HUES48 (cell line): ENCODE results near the gene LENG1.
"Not testable (repeated sequence)": the region's sequence is repeated elsewhere in the genome, so short reads cannot be mapped to it uniquely, and the experiment has no call there.

Experiments
- H3K27ac ChIP-seq: one replicate; pipeline ENCODE4 v1.7.0; 2013; ENCODE audit warnings: low read depth, low read length, inconsistent platforms
- H3K27me3 ChIP-seq: 2 replicates; pipeline ENCODE4 v1.6.1; 2013; ENCODE audit warnings: mild to moderate bottlenecking, low read length; ENCODE audit not compliant: control insufficient read depth, insufficient read depth
- H3K36me3 ChIP-seq: 2 replicates; pipeline ENCODE4 v1.6.1; 2013; ENCODE audit warnings: low read length; ENCODE audit not compliant: control insufficient read depth, insufficient read depth
- H3K4me1 ChIP-seq: 2 replicates; pipeline ENCODE4 v1.6.1; 2013; ENCODE audit warnings: mild to moderate bottlenecking, low read length; ENCODE audit not compliant: control insufficient read depth, insufficient read depth
- H3K4me3 ChIP-seq: 2 replicates; pipeline ENCODE4 v1.5.1; 2013; ENCODE audit warnings: mild to moderate bottlenecking, low read depth, low read length
- H3K9ac ChIP-seq: 2 replicates; pipeline ENCODE4 v1.6.1; 2013; ENCODE audit warnings: mild to moderate bottlenecking, low read depth, low read length, moderate library complexity
- H3K9me3 ChIP-seq: 2 replicates; pipeline ENCODE4 v1.6.1; 2013; ENCODE audit warnings: low read length; ENCODE audit not compliant: control insufficient read depth, insufficient read depth

Gene LENG1

GRCh38 chr19:54159352-54160181 is at the start of gene LENG1:
Gene LENG1 (minus strand): TSS chr19:54159721. CDS start chr19:54159695, 26 bp downstream.
- Histone ChIP-seq H3K4me1 (peaks cover 14% of the 10 kb centered on the region; the same call in 1 of the 2 replicates), H3K9me3 (no peaks in the 10 kb centered on the region), H3K27ac (peak within 1 kb of the TSS; percentile 93), H3K27me3 (peaks cover 6% of the 10 kb centered on the region), H3K36me3 (peaks cover 31% of the 10 kb centered on the region), H3K9ac (peak within 1 kb of the TSS; percentile 82), H3K4me3 (peak within 1 kb of the TSS; percentile 86)

GRCh38 chr19:54208784-54209057 is 49.2 kb upstream of the LENG1 start:
- Histone ChIP-seq H3K27ac (peak overlapping the region; percentile 72), H3K4me1 (peaks cover 13% of the 10 kb centered on the region; the same call in 1 of the 2 replicates), H3K4me3 (no peak overlapping the region), H3K9me3 (no peaks in the 10 kb centered on the region), H3K36me3 (peaks cover 49% of the 10 kb centered on the region), H3K9ac (no peak overlapping the region), H3K27me3 (no peaks in the 10 kb centered on the region)

- peak overlapping the region; percentile 72 for H3K27ac ChIP-seq
- H3K4me1 ChIP-seq: peaks cover 16% of the 10 kb centered on the region
- no peaks in the 10 kb centered on the region for H3K27me3 ChIP-seq
- H3K9ac ChIP-seq: peak overlapping the region; percentile 0; the same call in 1 of the 2 replicates
- H3K9me3 ChIP-seq: no peaks in the 10 kb centered on the region
- no peak overlapping the region for H3K4me3 ChIP-seq
- H3K36me3 ChIP-seq: peaks cover 55% of the 10 kb centered on the region
These were observed 48.7 kb upstream of the LENG1 start for GRCh38 chr19:54207983-54208783.

GRCh38 chr19:54207676-54207982 is 48.1 kb upstream of the LENG1 start:
- H3K4me3 ChIP-seq: no peak overlapping the region
- H3K27ac ChIP-seq: peak overlapping the region; percentile 72
- no peaks in the 10 kb centered on the region for H3K9me3 ChIP-seq
- peaks cover 22% of the 10 kb centered on the region for H3K4me1 ChIP-seq
- H3K27me3 ChIP-seq: no peaks in the 10 kb centered on the region
- H3K9ac ChIP-seq: peak overlapping the region; percentile 0; the same call in 1 of the 2 replicates
- H3K36me3 ChIP-seq: peaks cover 60% of the 10 kb centered on the region

GRCh38 chr19:54207193-54207592 is 47.7 kb upstream of the LENG1 start:
- H3K9ac ChIP-seq, H3K4me3 ChIP-seq, H3K27ac ChIP-seq, H3K27me3 ChIP-seq, H3K9me3 ChIP-seq: not testable (repeated sequence)
- H3K36me3 ChIP-seq: peaks cover 65% of the 10 kb centered on the region
- H3K4me1 ChIP-seq: peaks cover 26% of the 10 kb centered on the region

GRCh38 chr19:54206831-54207177 is 47.3 kb upstream of the LENG1 start:
- Histone ChIP-seq H3K4me3 (no peak overlapping the region), H3K27me3 (no peaks in the 10 kb centered on the region), H3K9ac (no peak overlapping the region), H3K36me3 (peaks cover 69% of the 10 kb centered on the region), H3K27ac (peak overlapping the region; percentile 16), H3K9me3 (no peaks in the 10 kb centered on the region), H3K4me1 (peaks cover 28% of the 10 kb centered on the region)

GRCh38 chr19:54206030-54206830 is 46.7 kb upstream of the LENG1 start:
- H3K36me3 ChIP-seq: peaks cover 74% of the 10 kb centered on the region
- no peaks in the 10 kb centered on the region for H3K9me3 ChIP-seq
- peak overlapping the region; percentile 16 for H3K27ac ChIP-seq
- H3K4me3 ChIP-seq: no peak overlapping the region
- H3K27me3 ChIP-seq: no peaks in the 10 kb centered on the region
- no peak overlapping the region for H3K9ac ChIP-seq
- H3K4me1 ChIP-seq: peaks cover 28% of the 10 kb centered on the region

- Histone ChIP-seq H3K27ac (peak overlapping the region; percentile 39), H3K9me3 (no peaks in the 10 kb centered on the region), H3K9ac (peak overlapping the region; percentile 30), H3K4me1 (peaks cover 28% of the 10 kb centered on the region), H3K4me3 (no peak overlapping the region; the same call in 1 of the 2 replicates), H3K36me3 (peaks cover 73% of the 10 kb centered on the region), H3K27me3 (no peaks in the 10 kb centered on the region)
These were observed 45.4 kb upstream of the LENG1 start for GRCh38 chr19:54204767-54205468.

GRCh38 chr19:54203151-54203611 is 43.7 kb upstream of the LENG1 start:
- Histone ChIP-seq H3K4me3 (peak overlapping the region; percentile 89), H3K27me3 (no peaks in the 10 kb centered on the region), H3K27ac (peak overlapping the region; percentile 54), H3K36me3 (peaks cover 73% of the 10 kb centered on the region), H3K4me1 (peaks cover 28% of the 10 kb centered on the region), H3K9me3 (no peaks in the 10 kb centered on the region), H3K9ac (peak overlapping the region; percentile 99)

- H3K27ac ChIP-seq: peak overlapping the region; percentile 95
- H3K4me3 ChIP-seq: peak overlapping the region; percentile 89
- peak overlapping the region; percentile 99 for H3K9ac ChIP-seq
- H3K27me3 ChIP-seq: no peaks in the 10 kb centered on the region
- peaks cover 66% of the 10 kb centered on the region for H3K36me3 ChIP-seq
- H3K4me1 ChIP-seq: peaks cover 28% of the 10 kb centered on the region
- H3K9me3 ChIP-seq: no peaks in the 10 kb centered on the region
These were observed 42.5 kb upstream of the LENG1 start for GRCh38 chr19:54201980-54202379.
